ENCODE measurements around the gene PLCL2. TPM values are rescaled to one million over a fixed set of nuclear protein-coding genes. Genes with fewer than 3 reads are reported as not detected.

The PLCL2 gene
- polyA plus RNA-seq, 2 of the 4 experiments (the other 2 are of a cell fraction), result 2.1 to 3.0 TPM

DNA sequence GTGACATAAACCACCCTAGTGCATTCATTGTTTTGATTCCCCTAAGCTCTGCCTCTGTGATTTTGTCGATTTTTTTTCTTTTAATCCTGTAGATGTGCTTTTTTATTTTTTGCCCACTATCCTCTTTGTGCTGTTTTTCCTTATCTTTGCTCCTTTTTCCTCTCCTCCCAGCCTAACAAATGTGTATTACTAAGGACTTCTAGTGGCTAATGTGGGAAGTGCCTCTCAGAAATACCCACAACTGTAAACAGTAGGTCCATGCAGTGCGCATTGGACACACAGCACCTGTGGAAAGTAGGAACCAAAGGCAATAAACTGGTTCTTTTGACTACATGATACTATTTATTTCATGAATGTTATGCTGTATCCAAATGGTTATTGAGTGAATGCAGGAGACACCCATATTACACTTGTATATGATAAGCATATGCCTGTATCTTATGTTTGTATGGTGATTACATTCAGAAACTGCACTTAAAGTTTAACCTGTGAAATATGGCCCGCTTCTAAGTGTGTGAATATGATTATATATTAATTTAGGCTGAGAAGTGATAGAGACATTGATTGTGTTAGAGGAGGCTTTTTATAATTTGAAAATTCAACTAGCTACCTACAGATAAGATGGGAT lies 147.8 kb downstream of the PLCL2 start (continued):
- TF ChIP-seq BHLHE40 (IDR thresholded peaks at IDR 0.05; ENCODE audit: low read depth, low read length), result no peak

DNA sequence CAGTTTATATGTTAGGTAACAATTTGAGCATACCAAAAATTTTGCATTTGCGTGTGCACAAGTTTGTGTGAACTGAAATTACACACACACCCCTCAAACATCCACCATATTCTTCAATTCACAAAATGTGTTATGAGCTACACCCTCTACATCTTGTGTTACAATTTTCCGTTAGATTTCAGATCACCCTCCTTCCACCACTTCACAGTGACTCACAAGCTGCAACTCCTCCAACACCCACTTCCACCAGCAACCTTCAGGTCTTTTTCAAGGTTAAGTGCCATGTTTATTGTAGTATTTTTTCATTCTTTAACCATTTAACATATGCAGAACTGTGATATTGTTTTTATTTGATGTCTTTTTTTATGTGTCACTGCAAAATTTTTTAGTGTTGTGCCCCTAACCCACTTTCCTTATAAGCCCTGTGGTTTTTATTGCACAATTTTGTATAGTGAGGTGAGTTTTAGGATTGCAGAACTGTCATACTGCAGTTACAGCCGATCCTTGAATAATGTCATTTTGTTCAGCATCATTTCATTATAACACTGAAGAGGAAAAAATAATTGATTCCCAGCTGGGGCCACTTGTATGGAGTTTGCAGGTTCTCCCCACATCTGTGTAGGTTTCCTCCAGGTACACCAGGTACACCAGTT lies 148.9 kb downstream of the PLCL2 start:
- no peak overlapping the region for H3K4me2 ChIP-seq
- ATAC-seq, result no peak
- ChIA-PET CTCF (interaction anchor here (0.8 to 2.1 kb wide), 3 partner anchors 149 to 432 kb away, joined by 4 to 5 read pairs (median 4); partner anchors contain the start of gene PLCL2), POLR2A (no interaction called here)
- H3K27ac ChIP-seq, result no peak overlapping the region
- no peak for DNase-seq (ENCODE audit: low read depth in 1 of 2, low spot score in 1 of 2)
- peaks cover 2% of the 10 kb centered on the region for H3K4me1 ChIP-seq
- WGBS (ENCODE audit: missing lambda C conversion rate), result 76% methylated on average over 3 of the region's 3 CpGs
- TF ChIP-seq PHF8 (IDR thresholded peaks at IDR 0.05; ENCODE audit: borderline replicate concordance, low read depth) (no peak), GATA3 (IDR thresholded peaks at IDR 0.05; ENCODE audit: borderline replicate concordance) (no peak), ZFP36 (IDR thresholded peaks at IDR 0.05; ENCODE audit: borderline replicate concordance, partially characterized antibody) (no peak), HOXA7 (CRISPR knock-in tag; IDR thresholded peaks at IDR 0.05) (no peak), RCOR1 (IDR thresholded peaks at IDR 0.05; ENCODE audit: low read depth, low read length) (no peak), CBX2 (IDR thresholded peaks at IDR 0.05; ENCODE audit: borderline replicate concordance, low read depth) (no peak), ESRRA (IDR thresholded peaks at IDR 0.05; ENCODE audit: borderline replicate concordance, low read length) (no peak)
- TF ChIP-seq, protein P1, sequence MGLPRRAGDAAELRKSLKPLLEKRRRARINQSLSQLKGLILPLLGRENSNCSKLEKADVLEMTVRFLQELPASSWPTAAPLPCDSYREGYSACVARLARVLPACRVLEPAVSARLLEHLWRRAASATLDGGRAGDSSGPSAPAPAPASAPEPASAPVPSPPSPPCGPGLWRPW (IDR thresholded peaks at IDR 0.05), result no peak
- TF ChIP-seq, protein P2, sequence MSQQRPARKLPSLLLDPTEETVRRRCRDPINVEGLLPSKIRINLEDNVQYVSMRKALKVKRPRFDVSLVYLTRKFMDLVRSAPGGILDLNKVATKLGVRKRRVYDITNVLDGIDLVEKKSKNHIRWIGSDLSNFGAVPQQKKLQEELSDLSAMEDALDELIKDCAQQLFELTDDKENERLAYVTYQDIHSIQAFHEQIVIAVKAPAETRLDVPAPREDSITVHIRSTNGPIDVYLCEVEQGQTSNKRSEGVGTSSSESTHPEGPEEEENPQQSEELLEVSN (IDR thresholded peaks at IDR 0.05; ENCODE audit: borderline replicate concordance, low read depth), result no peak
- TF ChIP-seq, protein P3, sequence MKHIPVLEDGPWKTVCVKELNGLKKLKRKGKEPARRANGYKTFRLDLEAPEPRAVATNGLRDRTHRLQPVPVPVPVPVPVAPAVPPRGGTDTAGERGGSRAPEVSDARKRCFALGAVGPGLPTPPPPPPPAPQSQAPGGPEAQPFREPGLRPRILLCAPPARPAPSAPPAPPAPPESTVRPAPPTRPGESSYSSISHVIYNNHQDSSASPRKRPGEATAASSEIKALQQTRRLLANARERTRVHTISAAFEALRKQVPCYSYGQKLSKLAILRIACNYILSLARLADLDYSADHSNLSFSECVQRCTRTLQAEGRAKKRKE (CRISPR knock-in tag; IDR thresholded peaks at IDR 0.05; ENCODE audit: low read depth), result no peak
- H3K9me3 ChIP-seq, result no peaks in the 10 kb centered on the region
- no peak for FAIRE-seq
- H3K4me3 ChIP-seq, result no peak overlapping the region

DNA sequence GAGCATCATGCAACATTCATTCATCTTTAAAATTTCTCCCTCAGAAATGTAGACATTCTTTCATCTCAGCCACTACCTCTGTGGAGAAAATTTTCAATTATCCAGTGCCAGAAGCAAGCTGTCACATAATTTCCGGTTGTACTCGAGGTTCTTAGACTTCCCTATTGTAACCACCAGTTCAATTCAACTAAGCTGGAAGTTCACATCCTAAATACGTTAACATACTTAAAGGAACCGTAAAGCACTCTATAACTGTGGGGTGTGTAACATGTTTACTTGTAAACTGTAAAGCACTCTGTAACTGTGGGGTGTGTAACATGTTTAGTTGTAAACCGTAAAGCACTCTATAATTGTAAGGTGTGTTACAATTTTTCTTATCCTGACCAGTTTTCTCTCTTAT lies 150.3 kb downstream of the PLCL2 start:
- POLR2A ChIA-PET, result no interaction called here
- no peak overlapping the region for H3K4me2 ChIP-seq

DNA sequence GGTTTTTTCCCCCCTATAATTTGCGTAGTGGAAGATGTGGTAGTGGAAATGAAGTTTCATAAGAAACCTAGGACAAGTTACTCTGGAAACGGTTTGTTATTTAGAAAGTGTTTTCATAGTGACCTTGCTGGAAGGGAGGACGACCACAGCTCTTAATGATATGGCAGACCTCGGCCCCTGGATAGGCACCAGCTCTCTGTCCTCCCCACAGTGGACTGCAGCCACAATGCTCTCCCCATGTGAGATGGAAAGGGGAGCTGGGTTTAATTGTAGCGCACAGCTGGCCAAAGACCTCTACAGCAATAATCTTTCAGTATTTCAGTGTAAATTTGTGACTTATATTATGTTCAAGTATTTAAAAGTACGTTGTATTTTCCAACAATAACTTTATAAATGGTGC lies 151.2 kb downstream of the PLCL2 start:
- ATAC-seq (no peak), FAIRE-seq (no peak), DNase-seq (ENCODE audit: low read depth in 1 of 2, low spot score in 1 of 2) (no peak)
- ChIA-PET CTCF (interaction anchor here (1.0 to 1.5 kb wide), 4 partner anchors 10 to 151 kb away, joined by 3 to 5 read pairs (median 4); partner anchors contain the start of gene PLCL2), POLR2A (no interaction called here)
- Histone ChIP-seq H3K9me3 (no peaks in the 10 kb centered on the region), H3K4me2 (no peak overlapping the region), H3K4me1 (peaks cover 23% of the 10 kb centered on the region), H3K27ac (no peak overlapping the region), H3K4me3 (no peak overlapping the region)
- no peak for TF ChIP-seq JUN (IDR thresholded peaks at IDR 0.05)
- no peak for TF ChIP-seq EHMT2 (IDR thresholded peaks at IDR 0.05; ENCODE audit: low read depth)
- TF ChIP-seq GATA3 (IDR thresholded peaks at IDR 0.05; ENCODE audit: borderline replicate concordance), result no peak
- TF ChIP-seq EHF (CRISPR knock-in tag; IDR thresholded peaks at IDR 0.05), result no peak
- no peak for TF ChIP-seq CBX2 (IDR thresholded peaks at IDR 0.05; ENCODE audit: borderline replicate concordance, low read depth)
- no peak for TF ChIP-seq JUNB (IDR thresholded peaks at IDR 0.05)
- TF ChIP-seq RFX5 (IDR thresholded peaks at IDR 0.05), result no peak
- no peak for TF ChIP-seq POLR2AphosphoS2 (conservative IDR thresholded peaks at IDR 0.05; ENCODE audit: low read length)
- TF ChIP-seq ZC3H11A (IDR thresholded peaks at IDR 0.05), result no peak
- no peak for TF ChIP-seq KDM5A (IDR thresholded peaks at IDR 0.05)
- no peak for TF ChIP-seq BHLHE40 (IDR thresholded peaks at IDR 0.05; ENCODE audit: low read depth, low read length)
- 77% methylated on average over 6 of the region's 6 CpGs for WGBS (ENCODE audit: missing lambda C conversion rate)

More for the DNA sequence above, 150.3 kb downstream of the PLCL2 start:
- FAIRE-seq (no peak), ATAC-seq (no peak), DNase-seq (ENCODE audit: low read depth in 1 of 2, low spot score in 1 of 2) (no peak)
- no peaks in the 10 kb centered on the region for H3K9me3 ChIP-seq
- H3K4me1 ChIP-seq, result peaks cover 14% of the 10 kb centered on the region
- H3K27ac ChIP-seq, result no peak overlapping the region
- no peak overlapping the region for H3K4me3 ChIP-seq
- 93% methylated on average over 5 of the region's 5 CpGs for WGBS (ENCODE audit: missing lambda C conversion rate)
- CTCF ChIA-PET, result interaction anchor here (1.2 to 2.1 kb wide), 3 partner anchors 9 to 435 kb away, joined by 3 to 5 read pairs (median 5); partner anchors contain the start of gene PLCL2
- TF ChIP-seq ZFP36 (IDR thresholded peaks at IDR 0.05; ENCODE audit: borderline replicate concordance, partially characterized antibody) (no peak), ZC3H11A (IDR thresholded peaks at IDR 0.05) (no peak), SMC3 (IDR thresholded peaks at IDR 0.05) (no peak), CBX2 (IDR thresholded peaks at IDR 0.05; ENCODE audit: borderline replicate concordance, low read depth) (no peak), JUN (IDR thresholded peaks at IDR 0.05) (no peak), MAFK (IDR thresholded peaks at IDR 0.05; ENCODE audit: partially characterized antibody) (no peak)
